ENCODE results near the gene MEIOC. TPM values are rescaled to one million over a fixed set of nuclear protein-coding genes. Genes with fewer than 3 reads are reported as not detected.

The MEIOC gene
- total and polyA plus RNA-seq, 2 of the 8 experiments (the other 6 are each of a cell fraction or from before 2014, with no cell fraction given): 4.2 to 4.8 TPM

DNA sequence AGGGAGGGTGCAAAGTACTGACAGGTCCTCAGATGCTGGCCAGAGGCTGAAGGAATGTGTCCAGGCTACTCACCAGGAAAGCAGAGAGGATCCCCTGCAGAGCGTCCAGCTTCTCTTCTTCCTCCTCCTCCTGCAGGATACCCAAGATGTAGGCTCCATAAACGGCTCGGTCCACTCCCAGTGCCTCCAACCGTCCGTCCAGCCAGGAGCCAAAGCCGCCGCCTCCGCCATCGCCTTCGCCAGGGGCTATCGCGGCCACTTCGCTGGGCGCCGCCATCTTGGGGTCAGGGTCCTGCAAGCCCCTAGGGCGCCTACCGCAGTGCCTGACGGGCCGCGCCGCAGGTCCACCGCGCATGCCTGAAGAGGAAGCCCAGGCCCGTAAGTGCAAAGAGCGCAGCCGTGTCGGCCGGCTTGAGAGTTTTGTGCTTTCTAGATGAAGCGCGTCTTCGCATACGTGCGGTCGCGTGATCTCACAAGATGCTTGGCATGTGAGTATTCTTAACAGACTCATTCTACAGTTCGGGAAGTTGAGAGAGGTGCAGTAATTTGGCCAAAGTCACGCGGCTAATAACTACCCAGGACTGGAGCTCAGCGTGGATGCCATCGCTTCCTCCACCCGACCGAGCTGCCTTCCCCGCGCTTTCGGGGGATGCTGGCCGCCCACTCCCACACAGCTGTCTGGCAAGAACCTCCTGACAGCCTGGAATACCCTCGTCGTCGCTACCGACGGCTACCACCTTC lies 33.4 kb downstream of the MEIOC start, which contains the start of gene CCDC43 (continued):
- TF ChIP-seq SP4 (IDR thresholded peaks at IDR 0.05; ENCODE audit: low read length) (peak; percentile 55; the same call in 1 of the 2 replicates), HDAC2 (IDR thresholded peaks at IDR 0.05; ENCODE audit: borderline replicate concordance in 1 of 2, low read depth in 2 of 2, low read length in 2 of 2) (peak in 1 of 2 experiments; percentile 98; a peak in 2 of 4 replicates), POU5F1 (IDR thresholded peaks at IDR 0.05; ENCODE audit: low read depth, low read length) (no peak), RAD21 (IDR thresholded peaks at IDR 0.05 in 1 of 2, conservative IDR thresholded peaks at IDR 0.05 in 1 of 2; ENCODE audit: low read depth in 2 of 2, low read length in 2 of 2) (peak in 1 of 2 experiments; percentile 8; a peak in 1 of 4 replicates), KDM5A (IDR thresholded peaks at IDR 0.05; ENCODE audit: low read length) (peak; percentile 97), CHD1 (IDR thresholded peaks at IDR 0.05; ENCODE audit: low read depth, low read length) (no peak), PHF8 (conservative IDR thresholded peaks at IDR 0.05; ENCODE audit: low read depth, low read length) (peak; percentile 97), POLR2AphosphoS5 (IDR thresholded peaks at IDR 0.05; ENCODE audit: low read depth, low read length) (peak; percentile 92), SAP30 (IDR thresholded peaks at IDR 0.05; ENCODE audit: insufficient read depth, insufficient replicate concordance, low read length) (peak; percentile 67), EGR1 (IDR thresholded peaks at IDR 0.05; ENCODE audit: borderline replicate concordance, low read depth, low read length) (no peak), POLR2A (IDR thresholded peaks at IDR 0.05; ENCODE audit: control extremely low read depth in 1 of 2, low read depth in 2 of 2, low read length in 2 of 2) (peak; percentile 96 to 97), TAF1 (IDR thresholded peaks at IDR 0.05; ENCODE audit: low read depth, low read length) (peak; percentile 97), NANOG (IDR thresholded peaks at IDR 0.05; ENCODE audit: insufficient read depth, low read depth, low read length, poor library complexity, severe bottlenecking) (peak; percentile 31), NRF1 (IDR thresholded peaks at IDR 0.05; ENCODE audit: low read depth, low read length) (peak; percentile 67), CBX8 (IDR thresholded peaks at IDR 0.05; ENCODE audit: borderline replicate concordance, low read depth, low read length) (no peak), SIN3A (conservative IDR thresholded peaks at IDR 0.05 in 1 of 2, IDR thresholded peaks at IDR 0.05 in 1 of 2; ENCODE audit: low read depth in 1 of 2, low read length in 2 of 2) (0 out of 4 replicates have a peak, but pooled peaks of 1 of the 2 experiments have one; percentile 34), RBBP5 (IDR thresholded peaks at IDR 0.05; ENCODE audit: borderline replicate concordance, low read depth, low read length) (peak; percentile 79), CBX5 (IDR thresholded peaks at IDR 0.05; ENCODE audit: low read depth, low read length) (no peak), GTF2F1 (IDR thresholded peaks at IDR 0.05; ENCODE audit: borderline replicate concordance, low read depth, low read length) (peak; percentile 47; the same call in 1 of the 2 replicates), KDM4A (IDR thresholded peaks at IDR 0.05; ENCODE audit: low read depth, low read length, severe bottlenecking) (peak; percentile 76)
- TF ChIP-seq, protein P1, sequence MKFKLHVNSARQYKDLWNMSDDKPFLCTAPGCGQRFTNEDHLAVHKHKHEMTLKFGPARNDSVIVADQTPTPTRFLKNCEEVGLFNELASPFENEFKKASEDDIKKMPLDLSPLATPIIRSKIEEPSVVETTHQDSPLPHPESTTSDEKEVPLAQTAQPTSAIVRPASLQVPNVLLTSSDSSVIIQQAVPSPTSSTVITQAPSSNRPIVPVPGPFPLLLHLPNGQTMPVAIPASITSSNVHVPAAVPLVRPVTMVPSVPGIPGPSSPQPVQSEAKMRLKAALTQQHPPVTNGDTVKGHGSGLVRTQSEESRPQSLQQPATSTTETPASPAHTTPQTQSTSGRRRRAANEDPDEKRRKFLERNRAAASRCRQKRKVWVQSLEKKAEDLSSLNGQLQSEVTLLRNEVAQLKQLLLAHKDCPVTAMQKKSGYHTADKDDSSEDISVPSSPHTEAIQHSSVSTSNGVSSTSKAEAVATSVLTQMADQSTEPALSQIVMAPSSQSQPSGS (IDR thresholded peaks at IDR 0.05; ENCODE audit: low read length): no peak

Data from H1 (cell line).